Left ventricle myocardium superior (tissue), 1 donor: ENCODE results near the gene CA5B. TPM values are rescaled to one million over a fixed set of nuclear protein-coding genes. Genes with fewer than 3 reads are reported as not detected.
A peak's percentile ranks its signal among the peaks of the same experiment; 100 is the strongest.
"Not testable (repeated sequence)": the region's sequence is repeated elsewhere in the genome, so short reads cannot be mapped to it uniquely, and the experiment has no call there.

ENCODE experiments used
- ATAC-seq: fragments of 200-7000 bp; cut with Tn5 transposase; one replicate; pipeline ENCODE4 v1.9.1; 2020; ENCODE audit warnings: mild to moderate bottlenecking, moderate library complexity
- DNase-seq: peaks from one replicate; pipeline ENCODE4 v3.0.0-alpha.2; 2020
- intact Hi-C: fragments of 100-400 bp; cut with micrococcal nuclease; formaldehyde crosslinking; loops from one replicate; pipeline ENCODE4 v1.11.0; 2022
- total RNA-seq: library from RNA; stranded (reverse); fragmentation: NEBNext Ultra II Directional; extraction: Animal tissue kit (Norgen Biotek cat#: 25700); gene quantifications from one replicate; pipeline ENCODE4 v1.2.1, GENCODE V29; 2021
- donor health status: DM: no; HTN: yes; CAD: no; lungs with severe emphysema.

CA5B gene
- total RNA-seq, 1 donor from 2014 or later = 3.6 TPM

DNA sequence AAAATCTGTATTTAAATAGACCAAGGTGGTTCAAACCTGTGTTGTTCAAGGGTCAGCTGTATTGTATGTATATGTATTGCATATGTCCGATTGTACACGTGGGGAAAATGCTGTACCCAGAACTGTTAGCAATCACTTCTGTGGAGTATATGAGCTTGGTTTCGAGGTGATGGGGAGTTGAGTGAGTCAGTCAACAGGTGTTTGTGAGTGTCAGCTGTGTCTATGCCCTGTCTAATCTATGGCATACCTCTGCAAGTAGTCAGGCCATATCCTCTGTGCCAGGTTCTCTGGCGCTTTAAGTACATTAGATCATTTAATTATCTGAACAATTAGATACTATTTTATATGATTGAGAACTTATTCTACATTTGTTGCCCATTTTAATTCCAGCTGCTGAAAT is 59.6 kb downstream of the CA5B start:
- DNase-seq = no peak
- intact Hi-C loops = no loop called here
- ATAC-seq = no peak

DNA sequence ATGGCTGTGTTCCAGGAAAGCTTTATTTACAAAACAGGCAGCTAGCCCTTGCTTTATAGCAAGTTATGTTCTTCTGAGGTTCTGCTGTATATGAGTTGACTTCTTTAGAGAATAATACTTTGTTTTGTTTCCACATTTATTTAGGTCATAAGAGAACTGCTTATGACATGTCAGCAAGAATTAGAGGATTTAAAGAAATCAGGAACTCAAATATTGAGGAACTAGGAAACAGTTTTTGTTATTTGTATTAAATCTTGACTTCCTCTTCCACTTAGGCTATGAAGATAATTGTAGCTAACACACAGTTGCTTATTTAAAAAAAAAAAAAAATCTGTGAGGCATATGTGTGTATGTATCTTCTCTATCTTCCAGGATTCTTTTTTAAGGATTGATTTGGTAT is 66.5 kb downstream of the CA5B start:
- intact Hi-C loops = no loop called here
- ATAC-seq = no peak
- DNase-seq = no peak

DNA sequence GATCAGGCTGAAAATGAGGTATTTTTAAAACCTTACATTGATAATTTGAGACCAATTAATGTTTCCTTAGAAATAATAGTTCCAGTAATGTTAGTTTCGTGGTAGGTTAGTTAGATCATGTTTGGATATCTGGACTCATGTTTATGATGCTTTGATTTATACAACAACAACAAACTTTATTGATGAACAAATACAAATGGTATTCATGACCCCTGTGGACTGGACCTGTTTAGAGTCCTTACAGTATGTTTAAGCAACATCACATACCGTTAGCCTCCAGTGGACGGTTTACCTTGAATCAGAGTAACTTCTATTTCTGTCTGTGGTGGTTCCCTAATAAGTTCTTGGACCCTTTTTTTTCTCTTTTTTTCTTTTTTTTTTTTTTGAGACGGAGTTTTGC is 70.2 kb downstream of the CA5B start:
- no peak for DNase-seq
- intact Hi-C loops = no loop called here
- no peak for ATAC-seq

DNA sequence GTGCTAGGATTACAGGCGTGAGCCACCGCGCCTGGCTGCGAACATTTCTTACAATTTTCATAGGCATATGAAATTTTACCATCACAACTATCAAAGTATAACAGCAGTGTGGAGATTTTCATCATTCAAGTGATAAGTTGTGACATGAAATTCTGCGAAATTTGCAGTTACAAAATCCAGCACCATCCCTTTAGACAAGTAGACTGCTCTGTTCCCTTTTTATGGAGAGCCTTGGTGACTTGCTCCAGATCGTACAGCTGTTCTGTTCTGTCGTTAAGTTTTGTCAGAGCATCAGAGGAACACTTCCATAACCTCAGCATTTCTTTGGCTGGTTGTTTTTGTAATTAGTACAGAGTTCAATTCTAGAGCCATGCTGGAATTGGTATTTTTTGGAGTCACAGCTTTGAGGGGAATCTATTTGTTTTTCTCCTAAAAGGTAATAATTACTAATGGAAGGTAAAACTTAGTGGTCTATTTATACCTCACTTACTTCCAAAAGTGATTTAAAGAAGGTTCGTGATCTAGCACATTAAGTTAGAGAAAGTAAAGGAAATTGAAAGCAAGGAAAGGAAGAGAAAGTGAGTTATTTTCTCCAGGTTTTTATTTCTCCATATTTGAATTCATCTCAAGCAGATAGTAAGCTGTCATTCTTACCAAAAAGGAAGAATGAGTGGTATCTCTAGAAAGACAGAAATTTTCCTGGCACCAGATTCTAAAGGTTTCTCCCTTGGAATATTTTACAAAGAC is 74.3 kb downstream of the CA5B start:
- ATAC-seq (no peak), DNase-seq (no peak)
- intact Hi-C loops = no loop called here

DNA sequence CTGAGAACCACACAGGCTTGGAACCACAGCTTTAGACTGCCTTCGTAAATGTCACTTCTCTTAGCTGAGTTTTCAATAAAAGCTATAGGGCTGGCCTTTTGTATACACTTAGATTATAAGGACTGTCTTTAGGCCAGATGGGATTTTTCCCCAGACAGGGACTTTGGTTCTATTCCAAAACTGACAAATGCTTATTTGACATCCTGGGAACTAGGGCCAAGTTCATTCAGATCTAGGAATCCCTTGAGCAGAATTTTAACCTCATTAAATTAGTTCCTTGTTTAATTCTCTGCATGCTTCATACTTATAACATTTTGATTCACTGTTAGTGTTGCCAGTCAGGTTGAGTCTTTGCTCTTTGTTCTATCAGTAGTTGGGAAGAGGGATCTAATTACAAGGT is 75.3 kb downstream of the CA5B start:
- no peak for ATAC-seq
- DNase-seq = no peak
- intact Hi-C loops = no loop called here

DNA sequence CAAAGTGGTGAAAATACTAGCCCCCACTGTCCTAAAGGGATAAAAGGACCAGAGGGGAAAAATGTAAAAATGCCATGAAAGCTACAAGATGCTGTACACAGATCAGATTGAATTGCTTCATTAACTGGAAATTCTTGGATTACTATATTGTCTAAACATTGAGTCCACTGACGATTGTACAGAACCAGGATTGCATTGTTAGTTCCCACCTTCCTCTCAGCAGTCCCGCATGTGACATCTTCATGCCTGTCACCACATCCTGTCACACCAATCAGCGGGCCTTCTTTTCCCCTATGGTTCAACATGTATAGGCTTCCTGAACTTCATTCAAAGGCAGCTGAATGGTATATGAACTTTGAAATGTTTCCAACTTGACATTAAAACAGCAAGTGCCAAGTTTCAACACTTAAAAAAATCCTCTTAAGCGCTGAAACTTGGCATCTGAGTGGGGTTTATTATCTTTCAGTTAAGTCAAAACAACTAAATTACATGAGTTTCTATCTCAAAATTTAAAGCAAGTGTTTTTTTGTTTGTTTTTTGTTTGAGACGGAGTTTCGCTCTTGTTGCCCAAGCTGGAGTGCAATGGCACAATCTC is 76.8 kb downstream of the CA5B start:
- no peak for ATAC-seq
- intact Hi-C loops = no loop called here
- DNase-seq = no peak

DNA sequence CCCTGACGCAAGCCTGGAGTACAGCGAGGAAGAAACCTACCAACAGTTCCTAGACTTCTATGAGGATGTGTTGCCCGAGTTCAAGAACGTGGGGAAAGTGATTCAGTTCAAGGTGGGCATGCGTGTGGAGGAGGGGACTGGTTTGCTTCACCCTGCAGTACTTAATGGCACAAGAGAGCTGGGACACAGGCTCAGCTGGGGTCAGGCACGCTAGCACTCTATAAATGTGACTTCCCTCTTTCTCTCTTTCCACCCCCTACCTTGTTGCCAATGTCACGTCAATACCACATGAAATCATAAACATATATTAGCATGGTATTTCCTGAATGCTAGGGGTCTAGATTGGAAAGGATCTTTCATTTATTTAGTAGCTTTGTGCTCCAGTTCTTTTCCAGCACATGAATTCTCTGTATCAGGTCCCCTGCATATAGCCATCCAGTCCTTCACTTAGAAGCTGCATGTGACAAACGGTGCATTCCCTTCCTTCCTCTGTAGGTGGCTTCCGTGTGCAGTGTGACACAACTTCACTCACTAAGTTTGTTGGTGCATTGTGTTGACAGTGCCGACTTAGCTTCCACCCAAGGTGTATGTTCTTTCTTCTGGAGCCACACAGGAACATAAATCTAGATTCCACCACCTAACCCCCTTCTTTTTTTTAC is 77.8 kb downstream of the CA5B start:
- DNase-seq = no peak
- ATAC-seq = peak; percentile 82
- intact Hi-C loops = no loop called here

DNA sequence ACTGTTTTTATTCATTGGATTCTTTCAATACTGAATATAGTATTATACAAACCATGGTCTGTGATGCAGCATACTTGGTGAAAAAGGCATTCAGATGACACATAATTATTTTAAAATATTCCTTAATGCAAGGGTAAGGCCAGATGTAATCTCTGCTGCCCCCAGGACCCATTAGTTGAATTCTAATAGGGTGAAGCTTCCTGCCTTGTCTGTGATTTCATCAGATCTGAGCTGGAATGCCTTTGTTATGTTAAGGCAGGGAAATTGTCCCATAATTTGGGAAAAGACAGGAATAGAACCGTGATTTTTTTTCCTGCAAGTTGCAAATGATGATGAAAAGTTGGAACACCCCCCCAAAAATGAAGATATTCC is 78.4 kb downstream of the CA5B start:
- DNase-seq (no peak), ATAC-seq (no peak)
- intact Hi-C loops = no loop called here

DNA sequence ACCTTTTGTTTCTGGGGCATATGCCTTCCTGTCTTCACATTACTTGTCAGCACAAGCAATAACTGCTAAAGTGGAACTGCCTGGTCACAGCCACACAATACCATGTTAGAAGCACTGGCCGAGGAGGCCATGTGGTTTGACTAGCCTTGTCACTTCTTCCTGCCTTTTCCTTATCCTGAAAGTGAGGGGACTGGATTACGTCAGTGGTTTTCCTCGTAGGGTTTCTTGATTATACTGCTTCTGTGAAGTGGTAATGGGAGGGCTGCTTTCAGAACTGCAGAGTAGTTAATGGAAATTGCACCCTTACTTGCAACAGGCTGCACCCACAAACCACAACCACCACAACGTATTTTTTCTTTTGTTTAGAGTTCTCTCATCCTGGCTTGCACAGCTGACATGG is 78.8 kb downstream of the CA5B start:
- DNase-seq (no peak), ATAC-seq (no peak)
- intact Hi-C loops = no loop called here

DNA sequence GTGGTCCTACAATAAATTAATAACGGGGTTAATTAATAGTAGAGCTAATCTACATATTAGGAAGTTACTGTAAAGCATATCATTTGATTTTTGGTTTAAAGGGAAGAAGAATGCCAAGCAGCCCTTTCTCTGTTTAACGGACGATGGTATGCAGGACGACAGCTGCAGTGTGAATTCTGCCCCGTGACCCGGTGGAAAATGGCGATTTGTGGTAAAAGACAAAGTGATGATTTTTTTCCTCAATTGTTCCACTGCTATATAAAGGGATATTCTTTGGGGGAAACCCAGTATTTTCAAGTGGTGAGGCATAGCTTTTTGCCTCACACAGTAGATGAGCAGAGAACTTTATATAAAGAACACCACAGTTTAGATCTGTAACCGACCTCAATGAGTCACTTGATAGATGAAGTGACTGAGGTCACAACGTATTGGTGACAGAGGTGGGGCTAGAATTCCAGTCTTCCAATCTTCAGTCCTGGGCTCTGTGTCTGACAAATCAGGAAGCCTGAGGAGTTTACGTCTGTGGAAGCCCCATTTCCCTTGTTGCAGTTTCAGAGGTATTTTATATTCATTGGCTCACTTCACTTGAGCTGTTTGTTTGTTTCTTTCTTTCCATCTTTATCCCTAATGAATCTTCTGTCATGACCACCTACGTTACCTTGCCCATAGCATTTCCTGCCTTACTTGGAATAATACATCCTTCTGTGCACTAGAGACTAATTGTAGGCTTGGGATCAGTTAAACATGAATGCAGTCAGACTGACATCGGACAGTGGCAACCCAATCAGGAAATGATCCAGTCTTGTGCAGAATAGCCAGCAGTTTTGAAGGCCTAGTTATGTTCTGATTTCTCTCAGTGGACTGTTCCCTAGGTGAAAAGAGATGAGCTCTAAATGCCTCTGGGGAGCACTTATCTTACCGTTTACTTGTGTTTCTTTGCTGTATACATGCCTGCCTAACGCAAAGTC is 82.3 kb downstream of the CA5B start:
- intact Hi-C loops = no loop called here
- ATAC-seq (no peak), DNase-seq (no peak)

DNA sequence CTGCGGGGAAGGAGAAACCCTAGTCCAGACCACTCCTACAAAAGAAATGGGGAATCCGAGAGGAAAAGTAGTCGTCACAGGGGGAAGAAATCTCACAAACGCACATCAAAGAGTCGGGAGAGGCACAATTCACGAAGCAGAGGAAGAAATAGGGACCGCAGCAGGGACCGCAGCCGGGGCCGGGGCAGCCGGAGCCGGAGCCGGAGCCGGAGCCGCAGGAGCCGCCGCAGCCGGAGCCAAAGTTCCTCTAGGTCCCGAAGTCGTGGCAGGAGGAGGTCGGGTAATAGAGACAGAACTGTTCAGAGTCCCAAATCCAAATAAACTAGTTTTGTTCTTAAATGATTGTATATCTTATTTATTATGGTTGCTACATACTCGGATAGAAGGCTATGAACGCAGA is 84.9 kb downstream of the CA5B start:
- intact Hi-C loops = no loop called here
- no peak for ATAC-seq
- no peak for DNase-seq

DNA sequence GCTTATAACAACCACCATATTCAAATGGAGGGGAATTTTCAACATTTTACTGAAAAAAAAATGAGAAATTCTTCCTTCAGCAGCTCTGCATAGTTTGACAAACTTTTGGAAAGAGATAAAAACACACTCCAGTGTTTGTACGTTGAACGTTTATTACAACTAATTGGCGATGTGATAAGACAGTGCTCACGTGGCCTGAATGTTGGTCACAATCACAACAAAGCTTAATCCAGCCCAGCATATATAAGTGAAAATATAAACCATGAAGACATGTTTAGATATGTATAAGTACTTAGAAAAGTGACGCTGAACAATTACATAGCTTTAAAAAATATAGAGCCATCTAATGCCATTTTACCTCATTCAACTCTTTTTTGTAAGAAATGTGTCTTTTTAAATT is 87.9 kb downstream of the CA5B start:
- DNase-seq (no peak), ATAC-seq (no peak)
- intact Hi-C loops = no loop called here

DNA sequence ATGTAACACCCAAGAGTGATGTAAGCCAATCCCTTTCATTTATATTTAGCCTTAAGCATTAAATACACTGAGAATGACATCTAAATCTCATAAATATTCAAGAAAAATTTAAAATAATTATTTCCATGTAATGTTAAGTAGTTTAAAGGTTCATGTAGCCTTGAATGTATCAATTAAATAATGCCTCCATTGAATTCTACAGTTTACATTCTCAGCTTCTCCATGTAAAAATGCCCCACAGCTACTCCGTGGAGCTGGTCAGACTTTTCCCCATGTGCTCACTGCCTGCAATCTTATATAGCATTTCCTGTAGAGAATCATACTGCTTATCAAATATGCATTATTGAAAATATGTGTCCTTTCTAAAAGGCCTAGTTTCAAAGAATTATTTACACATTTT is 91.1 kb downstream of the CA5B start:
- ATAC-seq (no peak), DNase-seq (no peak)
- intact Hi-C loops = no loop called here

DNA sequence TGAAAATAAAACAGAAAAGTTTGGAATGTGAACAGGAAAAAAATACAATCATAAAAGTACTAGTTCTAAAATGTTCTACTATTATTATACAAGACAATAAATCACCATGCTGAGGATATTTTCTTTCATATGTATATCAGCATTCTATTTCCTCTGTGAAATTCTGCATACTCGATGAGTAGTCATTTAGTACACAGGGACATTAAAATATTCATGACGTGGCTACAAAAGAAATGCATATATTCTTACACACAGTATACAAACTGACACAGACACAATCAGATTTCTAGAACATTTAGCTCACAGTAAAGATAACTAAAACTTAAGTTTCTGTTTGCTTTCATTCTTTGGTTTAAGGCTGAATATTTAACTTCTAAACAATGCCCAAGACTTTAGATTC is 93.3 kb downstream of the CA5B start:
- DNase-seq, intact Hi-C loops, ATAC-seq: not testable (repeated sequence)

DNA sequence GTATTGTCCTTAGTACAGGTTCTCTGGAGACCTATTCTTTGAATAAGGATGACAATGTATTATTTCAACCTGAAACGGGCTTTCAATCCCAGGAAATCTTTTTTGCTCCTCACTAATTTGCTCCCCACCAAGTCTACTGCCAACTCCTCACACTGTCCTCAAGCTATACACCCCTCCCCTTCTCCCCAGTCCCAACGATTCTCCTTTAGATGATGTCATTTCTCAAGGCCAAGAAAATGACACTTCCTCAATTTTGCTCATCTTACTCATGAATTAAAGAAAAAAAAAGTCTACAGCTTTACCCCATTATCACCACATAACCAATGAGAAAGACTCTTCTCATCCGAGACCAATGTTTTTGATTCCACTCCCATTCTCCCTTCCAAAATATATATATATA is 96.0 kb downstream of the CA5B start:
- DNase-seq (no peak), ATAC-seq (no peak)
- intact Hi-C loops = no loop called here

DNA sequence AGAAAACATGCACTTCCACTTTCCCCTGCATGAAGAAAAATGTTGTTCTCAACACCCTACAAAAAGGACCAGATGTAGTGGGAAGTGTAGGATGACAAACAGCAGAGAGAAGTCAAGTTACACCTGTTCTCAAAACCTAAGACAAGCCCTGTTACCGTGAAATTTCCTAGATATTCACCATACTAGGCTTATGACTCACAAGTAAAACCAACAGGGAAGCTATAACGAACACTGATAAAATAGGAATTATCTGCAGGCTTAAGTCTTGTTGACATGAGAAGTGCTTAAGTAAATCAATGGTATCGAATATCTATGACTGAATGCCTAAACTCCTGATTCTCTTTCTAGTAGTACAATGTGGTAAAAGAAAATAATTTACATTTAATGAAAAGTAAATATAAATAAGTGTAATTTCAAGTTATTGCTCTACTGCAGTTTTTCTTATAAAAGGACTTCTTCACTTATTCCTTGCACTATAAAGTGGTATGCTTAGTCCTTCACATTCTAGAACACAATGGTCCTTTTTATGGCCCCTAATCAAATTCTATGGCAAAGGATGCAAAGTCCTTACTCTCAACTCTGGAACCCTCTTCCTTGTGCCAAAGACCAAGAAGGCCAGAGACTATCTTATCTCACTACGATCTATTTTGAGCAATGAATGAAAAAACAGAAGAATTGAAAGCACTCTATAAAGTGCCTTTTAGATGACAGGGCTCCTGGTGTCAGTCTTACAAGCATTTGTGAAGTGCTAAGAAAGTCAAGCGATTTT is 96.9 kb downstream of the CA5B start:
- no peak for DNase-seq
- intact Hi-C loops = no loop called here
- no peak for ATAC-seq
